Nephron progenitor cell (in vitro differentiated cells): ENCODE results near the gene MILR1.

ENCODE experiments used
- DNase-seq: peaks from one replicate; pipeline ENCODE4 v3.0.0; 2021
- H3K27ac Mint-ChIP-seq: 2 replicates; pipeline ENCODE4 v1.8.0; 2021; ENCODE audit warnings: mild to moderate bottlenecking, moderate library complexity, mixed read lengths
- H3K27me3 Mint-ChIP-seq: 2 replicates; pipeline ENCODE4 v1.8.0; 2021; ENCODE audit warnings: mild to moderate bottlenecking, low read depth, mixed read lengths; ENCODE audit not compliant: poor library complexity
- H3K36me3 Mint-ChIP-seq: 2 replicates; pipeline ENCODE4 v1.8.0; 2021; ENCODE audit warnings: low read depth, mixed read lengths
- H3K4me1 Mint-ChIP-seq: 2 replicates; pipeline ENCODE4 v1.8.0; 2021; ENCODE audit warnings: mixed read lengths
- H3K4me3 Mint-ChIP-seq: 2 replicates; pipeline ENCODE4 v1.8.0; 2021; ENCODE audit warnings: mild to moderate bottlenecking, moderate library complexity, mixed read lengths
- H3K9me3 Mint-ChIP-seq: 2 replicates; pipeline ENCODE4 v1.8.0; 2021; ENCODE audit warnings: mild to moderate bottlenecking, moderate library complexity, mixed read lengths
- CTCF ChIP-seq: fragments of 200-600 bp; sonication (generic); IDR thresholded peaks from 2 replicates; pipeline ENCODE4 v1.5.0; 2021; ENCODE audit warnings: antibody characterized with exemption

Gene MILR1

GRCh38 chr17:64402469-64402868, 46.4 kb upstream of the MILR1 start:
- no peak for DNase-seq
- no peaks in the 10 kb centered on the region for H3K36me3 Mint-ChIP-seq
- peaks cover 9% of the 10 kb centered on the region for H3K9me3 Mint-ChIP-seq
- peaks cover 8% of the 10 kb centered on the region for H3K27me3 Mint-ChIP-seq
- no peak overlapping the region for H3K27ac Mint-ChIP-seq
- peaks cover 13% of the 10 kb centered on the region for H3K4me1 Mint-ChIP-seq
- TF ChIP-seq CTCF: no peak
- no peak overlapping the region for H3K4me3 Mint-ChIP-seq

DNA sequence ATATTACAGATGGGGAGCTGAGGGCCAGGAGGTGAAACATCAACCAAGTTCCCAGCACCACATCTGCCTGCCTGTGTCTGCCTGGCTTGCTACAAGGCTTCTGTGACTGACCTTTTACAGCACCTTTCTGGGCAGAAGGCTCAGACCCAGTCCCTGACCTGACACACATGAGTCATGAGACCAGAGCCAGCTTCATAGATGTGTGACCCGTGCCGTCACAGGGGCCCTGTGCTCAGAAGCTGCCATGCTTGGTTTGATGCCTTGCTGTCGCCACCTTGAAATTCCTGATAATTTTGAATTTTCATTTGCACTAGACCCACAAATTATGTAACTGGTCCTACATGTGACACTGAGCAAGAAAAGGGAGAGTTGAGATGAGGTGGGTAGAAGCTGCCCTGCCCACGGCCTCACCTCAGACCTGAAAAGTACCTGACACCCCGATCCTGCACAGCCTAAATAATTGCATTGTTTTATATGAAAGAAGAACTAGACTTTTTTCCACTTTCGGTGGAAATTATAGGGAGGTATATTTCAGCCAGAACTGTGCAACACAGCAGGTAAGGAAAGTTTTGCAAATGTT, 44.9 kb upstream of the MILR1 start:
- Mint-ChIP-seq H3K36me3 (no peaks in the 10 kb centered on the region), H3K27ac (no peak overlapping the region), H3K9me3 (peaks cover 9% of the 10 kb centered on the region), H3K4me3 (no peak overlapping the region), H3K4me1 (peaks cover 7% of the 10 kb centered on the region), H3K27me3 (peaks cover 9% of the 10 kb centered on the region)
- no peak for TF ChIP-seq CTCF
- DNase-seq: no peak

GRCh38 chr17:64406321-64407200, 42.4 kb upstream of the MILR1 start:
- TF ChIP-seq CTCF: no peak
- Mint-ChIP-seq H3K9me3 (peaks cover 4% of the 10 kb centered on the region), H3K27me3 (peaks cover 9% of the 10 kb centered on the region), H3K36me3 (no peaks in the 10 kb centered on the region), H3K4me3 (no peak overlapping the region), H3K4me1 (peaks cover 24% of the 10 kb centered on the region), H3K27ac (no peak overlapping the region)
- DNase-seq: no peak

GRCh38 chr17:64410750-64411490, 38.0 kb upstream of the MILR1 start:
- TF ChIP-seq CTCF: no peak
- DNase-seq: no peak
- peaks cover 6% of the 10 kb centered on the region for H3K27me3 Mint-ChIP-seq
- H3K4me1 Mint-ChIP-seq: peaks cover 39% of the 10 kb centered on the region
- H3K4me3 Mint-ChIP-seq: no peak overlapping the region
- no peak overlapping the region for H3K27ac Mint-ChIP-seq
- no peaks in the 10 kb centered on the region for H3K36me3 Mint-ChIP-seq
- no peaks in the 10 kb centered on the region for H3K9me3 Mint-ChIP-seq

- Mint-ChIP-seq H3K4me3 (peak overlapping the region; percentile 68), H3K36me3 (no peaks in the 10 kb centered on the region), H3K4me1 (peaks cover 32% of the 10 kb centered on the region), H3K9me3 (no peaks in the 10 kb centered on the region), H3K27ac (peak overlapping the region; percentile 68), H3K27me3 (peaks cover 9% of the 10 kb centered on the region)
- peak; percentile 53 for DNase-seq
- TF ChIP-seq CTCF: no peak
Measured at GRCh38 chr17:64411999-64412771, 36.7 kb upstream of the MILR1 start.
